H1 (cell line): ENCODE results near the gene RTKN2. TPM values are rescaled to one million over a fixed set of nuclear protein-coding genes. Genes with fewer than 3 reads are reported as not detected.

ENCODE experiments used
- CTCF ChIA-PET: fragments of 300-600 bp; sonication (Branson Sonifier 250); formaldehyde crosslinking; loops from one replicate; lab custom pipeline; 2021; ENCODE audit not compliant: partially characterized antibody; lab: Charles Lee
- POLR2A ChIA-PET: fragments of 300-600 bp; sonication (Branson Sonifier 250); formaldehyde crosslinking; loops from one replicate; lab custom pipeline; 2021; ENCODE audit warnings: inconsistent platforms; ENCODE audit not compliant: partially characterized antibody; lab: Charles Lee
- DNase-seq, 2 experiments: peaks; one replicate each; pipeline versions ENCODE4 v3.0.0 to v3.0.0-alpha.2; 2010 to 2022; ENCODE audit warnings: low spot score in 2 of 2, low read depth in 1 of 2, mixed read lengths in 1 of 2
- FAIRE-seq: peaks from 2 replicates; lab custom pipeline; 2011; peaks lifted over from hg19 to GRCh38; lab: Jason Lieb, UNC
- H2AFZ ChIP-seq: 2 replicates; pipeline ENCODE4 v1.8.1; 2012; ENCODE audit warnings: low read length, inconsistent platforms
- H2AK5ac ChIP-seq: 2 replicates; pipeline ENCODE4 v1.6.1; 2013; ENCODE audit warnings: low read depth, low read length
- H2BK120ac ChIP-seq: replicated peaks from 2 replicates; pipeline ENCODE3; 2013; ENCODE audit warnings: low read depth, low read length, inconsistent platforms
- H2BK12ac ChIP-seq: 2 replicates; pipeline ENCODE4 v1.6.1; 2013; ENCODE audit warnings: low read depth, low read length
- H2BK15ac ChIP-seq: 2 replicates; pipeline ENCODE4 v1.6.1; 2013; ENCODE audit warnings: low read length
- H2BK20ac ChIP-seq: 2 replicates; pipeline ENCODE4 v1.6.1; 2013; ENCODE audit warnings: low read length
- H2BK5ac ChIP-seq: 2 replicates; pipeline ENCODE4 v1.6.1; 2013; ENCODE audit warnings: low read depth, low read length
- H3K14ac ChIP-seq: 2 replicates; pipeline ENCODE4 v1.6.1; 2013; ENCODE audit warnings: inconsistent platforms; ENCODE audit not compliant: insufficient read length
- H3K18ac ChIP-seq: 2 replicates; pipeline ENCODE4 v1.6.1; 2013; ENCODE audit warnings: low read length; ENCODE audit errors: extremely low read depth
- H3K23ac ChIP-seq: 2 replicates; pipeline ENCODE4 v1.6.1; 2013; ENCODE audit warnings: inconsistent platforms; ENCODE audit not compliant: insufficient read length
- H3K23me2 ChIP-seq: 2 replicates; pipeline ENCODE4 v1.6.1; 2013; ENCODE audit warnings: low read depth, low read length
- H3K27ac ChIP-seq: 2 replicates; pipeline ENCODE4 v1.6.1; 2011; ENCODE audit warnings: low read depth, low read length, inconsistent platforms
- H3K27me3 ChIP-seq, 4 experiments: replicated peaks in 1 of 4; 1 replicate in 1 of 4; 2 replicates in 3 of 4; pipeline versions ENCODE4 v1.6.1 to v1.8.1; 2011 to 2013; ENCODE audit warnings: low read length in 3 of 4, mild to moderate bottlenecking in 3 of 4, inconsistent platforms in 2 of 4, mixed read lengths in 2 of 4, moderate library complexity in 1 of 4; ENCODE audit not compliant: control insufficient read depth in 3 of 4, insufficient read depth in 3 of 4; ENCODE audit errors: extremely low read depth in 1 of 4
- H3K36me3 ChIP-seq, 4 experiments: 2 replicates each; pipeline versions ENCODE4 v1.6.1 to v1.8.1; 2011 to 2013; ENCODE audit warnings: mild to moderate bottlenecking in 4 of 4, low read length in 3 of 4, moderate library complexity in 2 of 4, control low read depth in 1 of 4, inconsistent platforms in 1 of 4; ENCODE audit not compliant: insufficient read depth in 4 of 4, control insufficient read depth in 2 of 4
- H3K4ac ChIP-seq: replicated peaks from 2 replicates; pipeline ENCODE3; 2013; ENCODE audit warnings: low read length, low read depth, mixed read lengths, inconsistent platforms; ENCODE audit not compliant: insufficient read length
- H3K4me1 ChIP-seq, 4 experiments: replicated peaks in 1 of 4; 1 replicate in 1 of 4; 2 replicates in 3 of 4; pipeline versions ENCODE4 v1.6.1 to v1.8.1; 2011 to 2013; ENCODE audit warnings: low read length in 3 of 4, inconsistent platforms in 2 of 4, mixed read lengths in 1 of 4; ENCODE audit not compliant: insufficient read depth in 4 of 4, control insufficient read depth in 3 of 4
- H3K4me2 ChIP-seq, 2 experiments: 2 replicates each; pipeline versions ENCODE4 v1.6.1 to v1.8.1; 2011 to 2013; ENCODE audit warnings: low read depth in 2 of 2, low read length in 2 of 2, control low read depth in 1 of 2, inconsistent platforms in 1 of 2, mild to moderate bottlenecking in 1 of 2; ENCODE audit not compliant: insufficient read depth in 1 of 2
- H3K4me3 ChIP-seq, 4 experiments: fragments of 200-600, 300-600 bp in 1 of 4; sonication (generic), shearing (Covaris generic), sonication (Bioruptor Twin) in 1 of 4; 2 replicates each; pipeline versions ENCODE4 v1.5.1 to v1.8.1; 2011 to 2016; ENCODE audit warnings: low read length in 4 of 4, low read depth in 3 of 4, control low read depth in 2 of 4, inconsistent platforms in 2 of 4, mild to moderate bottlenecking in 2 of 4, mixed read lengths in 1 of 4, moderate library complexity in 1 of 4; ENCODE audit not compliant: insufficient read depth in 2 of 4; ENCODE audit errors: extremely low read depth in 1 of 4
- H3K56ac ChIP-seq: replicated peaks from 2 replicates; pipeline ENCODE3; 2013; ENCODE audit warnings: low read depth, mild to moderate bottlenecking, mixed read lengths, low read length, inconsistent platforms; ENCODE audit not compliant: insufficient read length
- H3K79me1 ChIP-seq: 2 replicates; pipeline ENCODE4 v1.6.1; 2013; ENCODE audit warnings: low read depth, low read length, control low read depth
- H3K79me2 ChIP-seq, 2 experiments: 2 replicates each; pipeline versions ENCODE4 v1.6.1 to v1.8.1; 2012 to 2013; ENCODE audit warnings: low read length in 2 of 2, mild to moderate bottlenecking in 2 of 2, inconsistent platforms in 1 of 2; ENCODE audit not compliant: insufficient read depth in 2 of 2, control insufficient read depth in 1 of 2
- H3K9ac ChIP-seq, 4 experiments: replicated peaks in 1 of 4; 1 replicate in 1 of 4; 2 replicates in 3 of 4; pipeline versions ENCODE4 v1.6.1 to v1.8.1; 2011 to 2013; ENCODE audit warnings: low read depth in 3 of 4, low read length in 3 of 4, control low read depth in 2 of 4, mild to moderate bottlenecking in 2 of 4, moderate library complexity in 2 of 4, inconsistent platforms in 1 of 4; ENCODE audit errors: extremely low read depth in 1 of 4
- H3K9me3 ChIP-seq, 2 experiments: 2 replicates each; pipeline versions ENCODE4 v1.6.1 to v1.8.1; 2012 to 2013; ENCODE audit warnings: mild to moderate bottlenecking in 2 of 2, moderate library complexity in 2 of 2, control low read depth in 1 of 2, inconsistent platforms in 1 of 2, low read depth in 1 of 2, low read length in 1 of 2, mixed read lengths in 1 of 2; ENCODE audit not compliant: insufficient read depth in 2 of 2
- H4K20me1 ChIP-seq, 2 experiments: replicated peaks in 1 of 2; 2 replicates each; pipeline versions ENCODE3 to v1.8.1; 2011 to 2013; ENCODE audit warnings: inconsistent platforms in 2 of 2, low read length in 2 of 2, mild to moderate bottlenecking in 1 of 2; ENCODE audit not compliant: insufficient read depth in 2 of 2, control insufficient read depth in 1 of 2
- H4K5ac ChIP-seq: 2 replicates; pipeline ENCODE4 v1.6.1; 2013; ENCODE audit warnings: low read length, low read depth, mixed read lengths, inconsistent platforms; ENCODE audit not compliant: insufficient read length
- H4K8ac ChIP-seq: 2 replicates; pipeline ENCODE4 v1.8.0; 2013; ENCODE audit warnings: mild to moderate bottlenecking, moderate library complexity, low read length, inconsistent platforms; ENCODE audit not compliant: insufficient read depth; ENCODE audit errors: extremely low read depth
- H4K91ac ChIP-seq: replicated peaks from 2 replicates; pipeline ENCODE3; 2013; ENCODE audit warnings: low read length, mixed read lengths, inconsistent platforms; ENCODE audit not compliant: insufficient read length
- BRCA1 ChIP-seq: IDR thresholded peaks from 2 replicates; pipeline ENCODE4 v1.6.1; 2012; ENCODE audit warnings: low read depth, low read length, improper control_type of control experiment
- CBX8 ChIP-seq: fragments of 300-800, 300-1000 bp; sonication (generic); IDR thresholded peaks from 2 replicates; pipeline ENCODE4 v1.7.1; 2016; ENCODE audit warnings: low read depth, low read length, borderline replicate concordance
- CTBP2 ChIP-seq: IDR thresholded peaks from 2 replicates; pipeline ENCODE4 v1.7.0; 2011; ENCODE audit warnings: borderline replicate concordance, mild to moderate bottlenecking, moderate library complexity, mixed read lengths, low read length; ENCODE audit not compliant: insufficient read depth, insufficient read length
- MAFK ChIP-seq: IDR thresholded peaks from 2 replicates; pipeline ENCODE4 v1.6.1; 2012; ENCODE audit warnings: low read depth, mild to moderate bottlenecking, improper control_type of control experiment, low read length
- RFX5 ChIP-seq: IDR thresholded peaks from 2 replicates; pipeline ENCODE4 v1.6.1; 2011; ENCODE audit warnings: low read depth, low read length, improper control_type of control experiment, borderline replicate concordance
- SP4 ChIP-seq: IDR thresholded peaks from 2 replicates; pipeline ENCODE4 v1.6.1; 2012; ENCODE audit warnings: low read length, inconsistent platforms
- YY1 ChIP-seq: IDR thresholded peaks from 2 replicates; pipeline ENCODE4 v1.6.1; 2011; ENCODE audit warnings: low read depth, mild to moderate bottlenecking, low read length
- ZNF274 ChIP-seq: IDR thresholded peaks from 2 replicates; pipeline ENCODE4 v1.7.0; 2012; ENCODE audit warnings: low read length, borderline replicate concordance; ENCODE audit errors: extremely low read depth
- WGBS, 2 experiments: shearing (Covaris generic) in 1 of 2; methylation state at CpG; one replicate each; pipeline versions ENCODE4 v1.1.6 to v1.1.7; 2013 to 2015; ENCODE audit warnings: low lambda C conversion rate in 2 of 2, mixed read lengths in 2 of 2, inconsistent platforms in 1 of 2, low coverage in 1 of 2, missing lambda C conversion rate in 1 of 2; ENCODE audit not compliant: insufficient replicate concordance in 2 of 2, insufficient coverage in 1 of 2, insufficient read length in 1 of 2; ENCODE audit errors: extremely low coverage in 1 of 2, missing lambda C conversion rate in 1 of 2; 5-methylcytosine and 5-hydroxymethylcytosine counted together
- polyA plus RNA-seq, 7 experiments: library from polyadenylated mRNA; depleted of rRNA in 3 of 7; stranded (reverse) in 5 of 7; unstranded in 2 of 7; fragments of >200 nt in 5 of 7; fragments of 200-250 nt in 2 of 7; gene quantifications; 1 replicate in 5 of 7; 2 replicates in 1 of 7; 4 replicates in 1 of 7; pipeline versions ENCODE4 v1.2.1 to v1.2.3, GENCODE V29; 2011 to 2013; ENCODE audit warnings: missing spikeins in 2 of 7, mixed read lengths in 2 of 7
- total RNA-seq: library from RNA; stranded (reverse); fragmentation: NEBNext Ultra II Directional; extraction: Animal tissue kit (Norgen Biotek cat#: 25700); gene quantifications from 2 replicates; pipeline ENCODE4 v1.2.1, GENCODE V29; 2021
- TF ChIP-seq, protein P1 (sequence below), 3 experiments: IDR thresholded peaks; 1 replicate in 2 of 3; 2 replicates in 1 of 3; pipeline versions ENCODE4 v1.5.1 to v1.6.1; 2011; ENCODE audit warnings: low read length in 3 of 3, mild to moderate bottlenecking in 3 of 3, inconsistent platforms in 2 of 3, low read depth in 1 of 3, moderate library complexity in 1 of 3; ENCODE audit not compliant: insufficient read depth in 1 of 3; ENCODE audit errors: control extremely low read depth in 1 of 3
- TF ChIP-seq, protein P2 (sequence below): IDR thresholded peaks from 2 replicates; pipeline ENCODE4 v1.6.1; 2011; ENCODE audit warnings: low read length, improper control_type of control experiment

Gene RTKN2
- total and polyA plus RNA-seq, 2 of the 8 experiments (the other 6 are each of a cell fraction or from before 2014, with no cell fraction given): 5.1 to 24.6 TPM

DNA sequence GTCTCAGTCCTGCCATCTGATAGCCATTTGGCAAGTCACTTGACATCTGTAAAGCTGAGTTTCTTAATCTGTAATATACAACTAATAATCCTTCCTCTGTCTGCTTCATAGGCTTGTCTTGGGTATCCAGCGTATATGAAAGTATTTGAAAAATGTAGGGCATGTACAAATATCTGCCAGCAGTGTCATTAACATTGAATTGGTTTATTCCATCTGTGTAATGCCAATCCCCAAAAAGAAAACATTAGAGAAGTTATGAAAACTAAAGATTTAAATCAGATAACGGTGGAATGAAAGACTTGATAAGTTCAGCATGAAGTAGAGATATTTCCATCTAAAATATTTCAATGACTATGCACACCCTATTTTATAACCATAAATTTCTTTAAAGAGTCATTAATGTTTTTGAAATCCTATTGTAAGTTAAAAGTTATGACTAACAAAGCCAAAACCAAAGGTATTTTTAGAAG is 9.8 kb upstream of the RTKN2 start:
- WGBS, 2 experiments: 90% methylated on average over 2 of the region's 2 CpGs; no CpG with 5 or more reads in 1 of the 2 experiments
- Histone ChIP-seq H3K14ac (no peak overlapping the region), H3K18ac (no peak overlapping the region), H2BK120ac (no peak overlapping the region), H2BK20ac (no peak overlapping the region), H4K91ac (no peak overlapping the region), H3K23ac (no peak overlapping the region), H2AFZ (no peak overlapping the region), H4K8ac (no peak overlapping the region), H3K4me3 (no peak overlapping the region), H3K23me2 (no peaks in the 10 kb centered on the region), H3K9ac (no peak overlapping the region), H3K79me2 (no peaks in the 10 kb centered on the region), H2BK12ac (no peak overlapping the region), H3K36me3 (no peaks in the 10 kb centered on the region), H4K5ac (no peak overlapping the region), H2AK5ac (no peak overlapping the region), H3K4ac (no peak overlapping the region), H3K79me1 (no peaks in the 10 kb centered on the region), H3K56ac (no peak overlapping the region), H4K20me1 (no peaks in the 10 kb centered on the region), H3K4me1 (no peaks in the 10 kb centered on the region), H3K27ac (no peak overlapping the region), H3K27me3 (no peaks in the 10 kb centered on the region), H3K4me2 (no peak overlapping the region), H2BK5ac (no peak overlapping the region), H3K9me3 (no peaks in the 10 kb centered on the region; a peak in 1 of 4 replicates), H2BK15ac (no peak overlapping the region)
- ChIA-PET POLR2A (interaction anchor here (1.3 kb wide), 1 partner anchor 10 kb away, joined by 3 read pairs; the partner anchor contains the start of gene RTKN2), CTCF (interaction anchor here (0.6 kb wide), 1 partner anchor 300 kb away, joined by 3 read pairs; no protein-coding TSS in a partner anchor)
- DNase-seq: no peak
- no peak for FAIRE-seq
- TF ChIP-seq, protein P1, sequence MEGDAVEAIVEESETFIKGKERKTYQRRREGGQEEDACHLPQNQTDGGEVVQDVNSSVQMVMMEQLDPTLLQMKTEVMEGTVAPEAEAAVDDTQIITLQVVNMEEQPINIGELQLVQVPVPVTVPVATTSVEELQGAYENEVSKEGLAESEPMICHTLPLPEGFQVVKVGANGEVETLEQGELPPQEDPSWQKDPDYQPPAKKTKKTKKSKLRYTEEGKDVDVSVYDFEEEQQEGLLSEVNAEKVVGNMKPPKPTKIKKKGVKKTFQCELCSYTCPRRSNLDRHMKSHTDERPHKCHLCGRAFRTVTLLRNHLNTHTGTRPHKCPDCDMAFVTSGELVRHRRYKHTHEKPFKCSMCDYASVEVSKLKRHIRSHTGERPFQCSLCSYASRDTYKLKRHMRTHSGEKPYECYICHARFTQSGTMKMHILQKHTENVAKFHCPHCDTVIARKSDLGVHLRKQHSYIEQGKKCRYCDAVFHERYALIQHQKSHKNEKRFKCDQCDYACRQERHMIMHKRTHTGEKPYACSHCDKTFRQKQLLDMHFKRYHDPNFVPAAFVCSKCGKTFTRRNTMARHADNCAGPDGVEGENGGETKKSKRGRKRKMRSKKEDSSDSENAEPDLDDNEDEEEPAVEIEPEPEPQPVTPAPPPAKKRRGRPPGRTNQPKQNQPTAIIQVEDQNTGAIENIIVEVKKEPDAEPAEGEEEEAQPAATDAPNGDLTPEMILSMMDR (IDR thresholded peaks at IDR 0.05; ENCODE audit: control extremely low read depth in 1 of 3, insufficient read depth in 1 of 3, low read depth in 1 of 3, low read length in 3 of 3): no peak
- TF ChIP-seq MAFK (no peak), CBX8 (no peak), SP4 (no peak), CTBP2 (no peak), ZNF274 (no peak), YY1 (no peak), BRCA1 (no peak), RFX5 (no peak)
- TF ChIP-seq, protein P2, sequence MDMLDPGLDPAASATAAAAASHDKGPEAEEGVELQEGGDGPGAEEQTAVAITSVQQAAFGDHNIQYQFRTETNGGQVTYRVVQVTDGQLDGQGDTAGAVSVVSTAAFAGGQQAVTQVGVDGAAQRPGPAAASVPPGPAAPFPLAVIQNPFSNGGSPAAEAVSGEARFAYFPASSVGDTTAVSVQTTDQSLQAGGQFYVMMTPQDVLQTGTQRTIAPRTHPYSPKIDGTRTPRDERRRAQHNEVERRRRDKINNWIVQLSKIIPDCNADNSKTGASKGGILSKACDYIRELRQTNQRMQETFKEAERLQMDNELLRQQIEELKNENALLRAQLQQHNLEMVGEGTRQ: no peak
